Measurements from ENCODE around the gene KLK8. TPM values are rescaled to one million over a fixed set of nuclear protein-coding genes. Genes with fewer than 3 reads are reported as not detected.

KLK8 gene
- total RNA-seq, 2 donors from 2014 or later, result 1.1 TPM; not detected in 1

GRCh38 chr19:51034704-51035103 is 33.3 kb upstream of the KLK8 start, which contains the start of gene KLK12:
TSS of gene KLK12 (minus strand) at chr19:51035002. CDS start at chr19:51034621, 381 bp downstream.
- DNase-seq, result peak; percentile 56
- 68 to 89% methylated on average over 7 to 10 of the region's 11 CpGs for WGBS, 2 experiments (ENCODE audit: insufficient coverage in 1 of 2, insufficient read length in 1 of 2)
- peaks cover 8% of the 10 kb centered on the region for H3K4me1 Mint-ChIP-seq
- no peaks in the 10 kb centered on the region for H3K9me3 ChIP-seq (ENCODE audit: control insufficient read depth, low read length)
- H3K36me3 ChIP-seq (ENCODE audit: control insufficient read depth, insufficient read depth, low read length), result no peaks in the 10 kb centered on the region
- no peak within 1 kb of the TSS for H3K4me3 Mint-ChIP-seq
- no peaks in the 10 kb centered on the region for H3K4me1 ChIP-seq (ENCODE audit: control insufficient read depth, insufficient read depth, low read length)
- peaks cover 17% of the 10 kb centered on the region for H3K27me3 Mint-ChIP-seq (ENCODE audit: insufficient read depth)
- no peaks in the 10 kb centered on the region for H3K27me3 ChIP-seq (ENCODE audit: control insufficient read depth, insufficient read depth, low read length, poor library complexity, severe bottlenecking)
- no peak within 1 kb of the TSS for H3K27ac Mint-ChIP-seq
- H3K9ac ChIP-seq (ENCODE audit: extremely low read depth, low read length, poor library complexity, severe bottlenecking), result no peak within 1 kb of the TSS
- H3K36me3 Mint-ChIP-seq (ENCODE audit: low read depth), result no peaks in the 10 kb centered on the region
- no peak within 1 kb of the TSS for H3K27ac ChIP-seq (ENCODE audit: low read depth, low read length)
- no peaks in the 10 kb centered on the region for H3K9me3 Mint-ChIP-seq
- H3K4me3 ChIP-seq (ENCODE audit: low read length), result no peak within 1 kb of the TSS
- TF ChIP-seq CTCF (conservative IDR thresholded peaks at IDR 0.05), result no peak

- H3K27me3 Mint-ChIP-seq (ENCODE audit: insufficient read depth), result peaks cover 25% of the 10 kb centered on the region
- Histone ChIP-seq H3K27me3 (ENCODE audit: control insufficient read depth, insufficient read depth, low read length, poor library complexity, severe bottlenecking) (no peaks in the 10 kb centered on the region), H3K36me3 (ENCODE audit: control insufficient read depth, insufficient read depth, low read length) (no peaks in the 10 kb centered on the region), H3K9me3 (ENCODE audit: control insufficient read depth, low read length) (no peaks in the 10 kb centered on the region), H3K4me3 (ENCODE audit: low read length) (no peak overlapping the region), H3K27ac (ENCODE audit: low read depth, low read length) (no peak overlapping the region), H3K4me1 (ENCODE audit: control insufficient read depth, insufficient read depth, low read length) (no peaks in the 10 kb centered on the region), H3K9ac (ENCODE audit: extremely low read depth, low read length, poor library complexity, severe bottlenecking) (no peak overlapping the region)
- no peak for DNase-seq
- H3K4me1 Mint-ChIP-seq, result peaks cover 14% of the 10 kb centered on the region
- WGBS, 2 experiments (ENCODE audit: insufficient coverage in 1 of 2, insufficient read length in 1 of 2), result 94 to 95% methylated on average over 18 to 28 of the region's 28 CpGs
- H3K36me3 Mint-ChIP-seq (ENCODE audit: low read depth), result no peaks in the 10 kb centered on the region
- H3K27ac Mint-ChIP-seq, result no peak overlapping the region
- no peaks in the 10 kb centered on the region for H3K9me3 Mint-ChIP-seq
- no peak for TF ChIP-seq CTCF (conservative IDR thresholded peaks at IDR 0.05)
- H3K4me3 Mint-ChIP-seq, result no peak overlapping the region
These were observed 30.4 kb upstream of the KLK8 start for GRCh38 chr19:51031880-51032225.

GRCh38 chr19:51031220-51031879 is 29.9 kb upstream of the KLK8 start:
- Histone ChIP-seq H3K4me1 (ENCODE audit: control insufficient read depth, insufficient read depth, low read length) (no peaks in the 10 kb centered on the region), H3K36me3 (ENCODE audit: control insufficient read depth, insufficient read depth, low read length) (no peaks in the 10 kb centered on the region), H3K27me3 (ENCODE audit: control insufficient read depth, insufficient read depth, low read length, poor library complexity, severe bottlenecking) (no peaks in the 10 kb centered on the region), H3K9ac (ENCODE audit: extremely low read depth, low read length, poor library complexity, severe bottlenecking) (no peak overlapping the region), H3K27ac (ENCODE audit: low read depth, low read length) (no peak overlapping the region), H3K9me3 (ENCODE audit: control insufficient read depth, low read length) (no peaks in the 10 kb centered on the region), H3K4me3 (ENCODE audit: low read length) (no peak overlapping the region)
- Mint-ChIP-seq H3K9me3 (no peaks in the 10 kb centered on the region), H3K36me3 (ENCODE audit: low read depth) (no peaks in the 10 kb centered on the region), H3K4me3 (no peak overlapping the region), H3K27me3 (ENCODE audit: insufficient read depth) (peaks cover 28% of the 10 kb centered on the region), H3K4me1 (peaks cover 13% of the 10 kb centered on the region), H3K27ac (no peak overlapping the region)
- 85 to 100% methylated on average over 3 to 6 of the region's 7 CpGs for WGBS, 2 experiments (ENCODE audit: insufficient coverage in 1 of 2, insufficient read length in 1 of 2)
- DNase-seq, result no peak
- TF ChIP-seq CTCF (conservative IDR thresholded peaks at IDR 0.05), result no peak

All from endodermal cell (in vitro differentiated cells).